ENCODE data around the gene SRCIN1. TPM values are rescaled to one million over a fixed set of nuclear protein-coding genes. Genes with fewer than 3 reads are reported as not detected.

The SRCIN1 gene
- polyA plus RNA-seq, 4 donors: 0.45 to 9.6 (median 0.99) TPM

DNA sequence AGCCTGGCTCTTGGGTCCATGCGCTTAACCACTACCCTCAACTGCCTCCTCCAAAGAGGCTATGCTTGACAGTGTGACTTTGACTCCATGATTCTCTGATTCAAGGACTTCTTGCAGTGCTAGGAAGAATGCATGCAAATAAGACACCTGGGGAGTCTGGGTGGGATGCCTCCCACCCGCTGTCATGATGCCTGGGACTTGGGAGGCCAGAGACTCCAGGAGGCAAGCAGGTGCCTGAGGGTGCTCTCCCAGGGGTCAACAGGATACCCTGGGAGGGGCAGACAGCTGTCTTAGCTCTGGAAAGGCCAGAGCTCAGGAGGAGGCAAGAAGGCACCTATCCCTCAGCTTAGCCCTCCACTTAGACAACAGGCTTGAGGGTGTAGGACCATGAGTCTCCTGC, 38.4 kb downstream of the SRCIN1 start:
- Histone ChIP-seq H3K9me3 (ENCODE audit: control insufficient read depth in 2 of 2, insufficient read depth in 1 of 2, low read depth in 1 of 2, low read length in 1 of 2) (no peaks in the 10 kb centered on the region), H3K27me3 (ENCODE audit: control insufficient read depth in 3 of 3, insufficient read depth in 3 of 3, low read length in 3 of 3) (peaks cover 11 to 92% (median 64%) of the 10 kb centered on the region in 3 donors), H3K4me3 (ENCODE audit: low read depth in 1 of 3, low read length in 3 of 3) (no peak overlapping the region), H3K27ac (ENCODE audit: low read depth in 1 of 3, low read length in 2 of 3) (no peak overlapping the region), H3K36me3 (ENCODE audit: control insufficient read depth in 3 of 3, insufficient read depth in 2 of 3, low read depth in 1 of 3, low read length in 3 of 3) (no peaks in the 10 kb centered on the region), H3K4me1 (ENCODE audit: control insufficient read depth in 3 of 3, insufficient read depth in 2 of 3, low read depth in 1 of 3, low read length in 2 of 3) (no peaks in the 10 kb centered on the region)
- WGBS, 3 donors: 84 to 93% (median 92%) methylated on average over 2 of the region's 2 CpGs
- DNase-seq: no peak
- FAIRE-seq: no peak

DNA sequence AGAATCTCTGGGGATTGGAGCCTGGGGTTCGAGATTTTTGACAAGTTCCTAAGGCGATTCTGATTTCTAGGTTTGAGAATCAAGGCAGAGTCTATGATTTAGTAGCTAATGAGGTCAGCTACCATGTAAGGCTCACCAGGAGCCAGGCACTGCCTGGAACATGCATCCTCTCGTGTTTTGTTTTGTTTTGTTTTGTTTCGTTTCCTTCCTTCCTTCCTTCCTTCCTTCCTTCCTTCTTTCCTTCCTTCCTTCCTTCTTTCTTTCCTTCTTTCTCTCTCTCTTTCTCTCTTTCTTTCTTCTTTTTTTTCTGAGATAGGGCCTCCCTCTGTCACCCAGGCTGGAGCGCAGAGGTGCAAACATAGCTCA, 39.1 kb downstream of the SRCIN1 start:
- WGBS, 3 donors: 70 to 80% (median 79%) methylated on average over 5 of the region's 5 CpGs
- no peak overlapping the region for H3K27ac ChIP-seq (ENCODE audit: low read depth in 1 of 3, low read length in 2 of 3)
- H3K36me3 ChIP-seq (ENCODE audit: control insufficient read depth in 3 of 3, insufficient read depth in 2 of 3, low read depth in 1 of 3, low read length in 3 of 3): no peaks in the 10 kb centered on the region
- H3K9me3 ChIP-seq (ENCODE audit: control insufficient read depth in 2 of 2, insufficient read depth in 1 of 2, low read depth in 1 of 2, low read length in 1 of 2): no peaks in the 10 kb centered on the region
- FAIRE-seq (no peak), DNase-seq (no peak)
- no peak overlapping the region for H3K4me3 ChIP-seq (ENCODE audit: low read depth in 1 of 3, low read length in 3 of 3)
- peaks cover 11 to 92% (median 66%) of the 10 kb centered on the region in 3 donors for H3K27me3 ChIP-seq (ENCODE audit: control insufficient read depth in 3 of 3, insufficient read depth in 3 of 3, low read length in 3 of 3)
- no peaks in the 10 kb centered on the region for H3K4me1 ChIP-seq (ENCODE audit: control insufficient read depth in 3 of 3, insufficient read depth in 2 of 3, low read depth in 1 of 3, low read length in 2 of 3)

DNA sequence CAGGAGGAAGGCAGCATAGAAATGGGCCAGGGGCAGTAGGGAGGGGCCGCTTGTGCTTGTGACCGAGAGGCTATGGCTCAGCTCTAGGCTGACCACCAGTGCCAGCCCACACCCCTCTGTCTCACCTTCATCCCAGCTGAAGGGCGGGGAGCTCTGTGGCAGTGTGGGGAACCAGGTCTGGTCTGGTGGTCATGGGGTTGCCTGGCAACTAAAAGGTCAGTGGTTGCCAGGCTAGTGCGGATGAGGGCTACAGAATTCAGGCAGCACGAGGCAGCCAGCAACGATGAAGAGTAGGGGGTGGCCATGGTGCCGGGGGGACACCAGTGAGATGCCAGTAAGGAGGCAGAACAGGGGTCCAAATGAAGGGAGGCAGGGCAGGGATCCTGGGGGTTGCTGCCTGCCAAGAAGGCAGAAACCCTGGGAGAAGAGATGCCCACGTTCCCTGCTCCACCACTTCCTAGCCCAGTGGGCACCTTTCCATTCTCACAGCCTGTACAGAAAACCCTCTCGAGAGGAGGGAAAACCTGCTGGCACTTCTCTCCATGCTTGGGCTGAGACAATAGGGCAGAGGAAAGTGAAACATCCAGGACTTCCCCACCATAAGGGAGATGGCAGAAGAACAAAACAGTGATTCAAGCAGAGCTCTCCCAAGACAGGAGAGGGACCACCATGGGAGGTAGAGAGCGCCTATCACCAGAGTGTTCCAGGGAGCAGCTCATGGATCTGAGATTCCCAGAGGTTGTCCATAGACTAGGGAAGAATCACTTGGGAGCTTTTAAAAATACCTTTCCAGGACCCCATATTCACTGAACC, 39.7 kb downstream of the SRCIN1 start:
- Histone ChIP-seq H3K27ac (ENCODE audit: low read depth in 1 of 3, low read length in 2 of 3) (no peak overlapping the region), H3K4me1 (ENCODE audit: control insufficient read depth in 3 of 3, insufficient read depth in 2 of 3, low read depth in 1 of 3, low read length in 2 of 3) (no peaks in the 10 kb centered on the region), H3K36me3 (ENCODE audit: control insufficient read depth in 3 of 3, insufficient read depth in 2 of 3, low read depth in 1 of 3, low read length in 3 of 3) (no peaks in the 10 kb centered on the region), H3K4me3 (ENCODE audit: low read depth in 1 of 3, low read length in 3 of 3) (no peak overlapping the region), H3K27me3 (ENCODE audit: control insufficient read depth in 3 of 3, insufficient read depth in 3 of 3, low read length in 3 of 3) (peaks cover 11 to 92% (median 66%) of the 10 kb centered on the region in 3 donors), H3K9me3 (ENCODE audit: control insufficient read depth in 2 of 2, insufficient read depth in 1 of 2, low read depth in 1 of 2, low read length in 1 of 2) (no peaks in the 10 kb centered on the region)
- 39 to 58% (median 56%) methylated on average over 10 of the region's 10 CpGs for WGBS, 3 donors
- no peak for FAIRE-seq
- no peak for DNase-seq

GRCh38 chr17:38564869-38565268, 40.9 kb downstream of the SRCIN1 start:
- WGBS, 3 donors: 16 to 36% (median 34%) methylated on average over 6 of the region's 6 CpGs
- DNase-seq: no peak
- no peak for FAIRE-seq

DNA sequence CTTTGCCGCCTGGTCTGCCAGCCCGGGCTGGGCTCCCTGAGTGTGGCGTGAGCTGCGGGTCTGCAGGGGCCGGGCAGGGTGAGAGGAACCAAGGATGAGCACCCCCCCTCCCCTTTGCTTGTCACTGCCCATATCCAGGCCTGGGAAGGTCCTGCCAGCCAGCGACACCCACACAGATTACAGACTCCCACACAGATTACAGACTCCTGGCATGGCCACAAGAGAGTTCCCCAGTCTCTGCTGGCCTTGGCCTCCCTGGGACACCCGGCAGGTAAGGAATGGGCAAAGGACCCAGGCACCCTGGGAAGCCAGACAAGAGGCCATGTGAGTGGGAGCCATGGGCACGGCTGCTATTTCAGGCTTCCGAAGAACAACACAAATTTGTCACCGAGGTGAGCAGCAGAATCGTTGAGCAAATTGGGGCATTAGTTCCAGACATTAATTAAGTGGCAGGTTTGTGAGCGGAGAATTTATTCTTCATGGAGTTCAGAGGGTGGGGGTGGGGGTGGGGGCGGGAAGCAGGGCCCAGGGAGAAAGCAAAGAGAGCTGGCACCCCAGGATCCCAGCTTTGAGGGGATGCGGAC, 41.4 kb downstream of the SRCIN1 start:
- H3K4me1 ChIP-seq (ENCODE audit: control insufficient read depth in 3 of 3, insufficient read depth in 2 of 3, low read depth in 1 of 3, low read length in 2 of 3): peaks cover 0 to 9% (median 0%) of the 10 kb centered on the region in 3 donors
- no peak overlapping the region for H3K27ac ChIP-seq (ENCODE audit: low read depth in 1 of 3, low read length in 2 of 3)
- H3K9me3 ChIP-seq (ENCODE audit: control insufficient read depth in 2 of 2, insufficient read depth in 1 of 2, low read depth in 1 of 2, low read length in 1 of 2): no peaks in the 10 kb centered on the region
- 24 to 43% (median 41%) methylated on average over 14 of the region's 14 CpGs for WGBS, 3 donors
- no peak overlapping the region for H3K4me3 ChIP-seq (ENCODE audit: low read depth in 1 of 3, low read length in 3 of 3)
- H3K27me3 ChIP-seq (ENCODE audit: control insufficient read depth in 3 of 3, insufficient read depth in 3 of 3, low read length in 3 of 3): peaks cover 11 to 92% (median 71%) of the 10 kb centered on the region in 3 donors
- FAIRE-seq (no peak), DNase-seq (no peak)
- H3K36me3 ChIP-seq (ENCODE audit: control insufficient read depth in 3 of 3, insufficient read depth in 2 of 3, low read depth in 1 of 3, low read length in 3 of 3): no peaks in the 10 kb centered on the region

More at GRCh38 chr17:38564869-38565268, 40.9 kb downstream of the SRCIN1 start:
- Histone ChIP-seq H3K9me3 (ENCODE audit: control insufficient read depth in 2 of 2, insufficient read depth in 1 of 2, low read depth in 1 of 2, low read length in 1 of 2) (no peaks in the 10 kb centered on the region), H3K4me1 (ENCODE audit: control insufficient read depth in 3 of 3, insufficient read depth in 2 of 3, low read depth in 1 of 3, low read length in 2 of 3) (peaks cover 0 to 5% (median 0%) of the 10 kb centered on the region in 3 donors), H3K4me3 (ENCODE audit: low read depth in 1 of 3, low read length in 3 of 3) (no peak overlapping the region), H3K36me3 (ENCODE audit: control insufficient read depth in 3 of 3, insufficient read depth in 2 of 3, low read depth in 1 of 3, low read length in 3 of 3) (no peaks in the 10 kb centered on the region), H3K27me3 (ENCODE audit: control insufficient read depth in 3 of 3, insufficient read depth in 3 of 3, low read length in 3 of 3) (peaks cover 11 to 92% (median 71%) of the 10 kb centered on the region in 3 donors), H3K27ac (ENCODE audit: low read depth in 1 of 3, low read length in 2 of 3) (no peak overlapping the region)

GRCh38 chr17:38563362-38564253, 42.1 kb downstream of the SRCIN1 start:
- H3K27me3 ChIP-seq (ENCODE audit: control insufficient read depth in 3 of 3, insufficient read depth in 3 of 3, low read length in 3 of 3): peaks cover 11 to 95% (median 70%) of the 10 kb centered on the region in 3 donors

DNA sequence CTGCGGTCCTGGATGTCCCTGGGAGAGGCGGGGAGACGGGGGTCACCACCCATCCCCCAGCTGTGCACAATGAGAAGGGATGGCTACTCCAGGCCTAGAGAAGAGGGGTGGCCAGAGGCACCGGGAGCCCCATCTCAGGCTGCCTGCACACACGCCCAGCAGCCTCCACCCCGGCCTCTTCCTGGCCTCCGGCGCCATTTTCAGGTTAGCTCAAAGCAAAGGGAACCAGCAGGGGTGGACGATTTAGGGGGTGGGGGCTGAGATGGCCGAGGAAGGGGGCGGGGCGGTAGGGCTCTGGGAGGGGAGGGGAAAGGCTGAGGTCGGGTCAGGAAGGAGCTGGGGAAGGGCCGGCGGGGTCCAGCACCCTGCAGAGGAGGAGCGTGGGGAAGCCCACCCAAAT, 42.8 kb downstream of the SRCIN1 start:
- DNase-seq: no peak
- 15 to 38% (median 24%) methylated on average over 16 of the region's 16 CpGs for WGBS, 3 donors
- FAIRE-seq: no peak

More at GRCh38 chr17:38563362-38564253, 42.1 kb downstream of the SRCIN1 start:
- no peak overlapping the region for H3K27ac ChIP-seq (ENCODE audit: low read depth in 1 of 3, low read length in 2 of 3)
- H3K4me1 ChIP-seq (ENCODE audit: control insufficient read depth in 3 of 3, insufficient read depth in 2 of 3, low read depth in 1 of 3, low read length in 2 of 3): peaks cover 0 to 16% (median under 1%) of the 10 kb centered on the region in 3 donors
- H3K9me3 ChIP-seq (ENCODE audit: control insufficient read depth in 2 of 2, insufficient read depth in 1 of 2, low read depth in 1 of 2, low read length in 1 of 2): no peaks in the 10 kb centered on the region
- H3K36me3 ChIP-seq (ENCODE audit: control insufficient read depth in 3 of 3, insufficient read depth in 2 of 3, low read depth in 1 of 3, low read length in 3 of 3): no peaks in the 10 kb centered on the region
- FAIRE-seq (no peak), DNase-seq (no peak)
- no peak overlapping the region for H3K4me3 ChIP-seq (ENCODE audit: low read depth in 1 of 3, low read length in 3 of 3)
- WGBS, 3 donors: 15 to 37% (median 35%) methylated on average over 44 to 50 of the region's 50 CpGs

GRCh38 chr17:38562215-38562569, 43.6 kb downstream of the SRCIN1 start:
- H3K4me3 ChIP-seq (ENCODE audit: low read depth in 1 of 3, low read length in 3 of 3): no peak overlapping the region
- DNase-seq: no peak
- peaks cover 0 to 2% (median 0%) of the 10 kb centered on the region in 3 donors for H3K36me3 ChIP-seq (ENCODE audit: control insufficient read depth in 3 of 3, insufficient read depth in 2 of 3, low read depth in 1 of 3, low read length in 3 of 3)
- WGBS, 3 donors: 10 to 13% (median 11%) methylated on average over 23 of the region's 23 CpGs
- H3K27me3 ChIP-seq (ENCODE audit: control insufficient read depth in 3 of 3, insufficient read depth in 3 of 3, low read length in 3 of 3): peaks cover 11 to 87% (median 57%) of the 10 kb centered on the region in 3 donors
- peaks cover 2 to 27% (median 2%) of the 10 kb centered on the region in 3 donors for H3K4me1 ChIP-seq (ENCODE audit: control insufficient read depth in 3 of 3, insufficient read depth in 2 of 3, low read depth in 1 of 3, low read length in 2 of 3)
- FAIRE-seq: no peak
- H3K27ac ChIP-seq (ENCODE audit: low read depth in 1 of 3, low read length in 2 of 3): no peak overlapping the region
- no peaks in the 10 kb centered on the region for H3K9me3 ChIP-seq (ENCODE audit: control insufficient read depth in 2 of 2, insufficient read depth in 1 of 2, low read depth in 1 of 2, low read length in 1 of 2)

More for the DNA sequence above, 42.8 kb downstream of the SRCIN1 start:
- H3K27me3 ChIP-seq (ENCODE audit: control insufficient read depth in 3 of 3, insufficient read depth in 3 of 3, low read length in 3 of 3): peaks cover 11 to 94% (median 63%) of the 10 kb centered on the region in 3 donors
- H3K36me3 ChIP-seq (ENCODE audit: control insufficient read depth in 3 of 3, insufficient read depth in 2 of 3, low read depth in 1 of 3, low read length in 3 of 3): no peaks in the 10 kb centered on the region
- peaks cover 0 to 22% (median 2%) of the 10 kb centered on the region in 3 donors for H3K4me1 ChIP-seq (ENCODE audit: control insufficient read depth in 3 of 3, insufficient read depth in 2 of 3, low read depth in 1 of 3, low read length in 2 of 3)
- no peaks in the 10 kb centered on the region for H3K9me3 ChIP-seq (ENCODE audit: control insufficient read depth in 2 of 2, insufficient read depth in 1 of 2, low read depth in 1 of 2, low read length in 1 of 2)
- no peak overlapping the region for H3K27ac ChIP-seq (ENCODE audit: low read depth in 1 of 3, low read length in 2 of 3)
- no peak overlapping the region for H3K4me3 ChIP-seq (ENCODE audit: low read depth in 1 of 3, low read length in 3 of 3)
